SK-N-SH (cell line): ENCODE results near the gene MAP3K6. TPM values are rescaled to one million over a fixed set of nuclear protein-coding genes. Genes with fewer than 3 reads are reported as not detected.

Experiments used
- CTCF ChIA-PET: fragments of 300-600, 350-600 bp; formaldehyde crosslinking; extraction: SDS; loops from one replicate; lab custom pipeline; 2021; lab: Yijun Ruan, JAX
- POLR2A ChIA-PET: fragments of 350-600 bp; sonication (Branson Sonifier 250); formaldehyde crosslinking; extraction: SDS; loops from one replicate; lab custom pipeline; 2020; ENCODE audit warnings: antibody characterized with exemption, inconsistent platforms; lab: Yijun Ruan, JAX
- DNase-seq: peaks from one replicate; pipeline ENCODE4 v3.0.0; 2012
- H2AFZ ChIP-seq: fragments of 200-600 bp; sonication (generic); 2 replicates; pipeline ENCODE4 v1.8.1; 2016; ENCODE audit warnings: antibody characterized with exemption, mild to moderate bottlenecking, low read depth
- H3F3A ChIP-seq: fragments of 200-600 bp; sonication (generic); replicated peaks from 2 replicates; pipeline ENCODE3; 2016; ENCODE audit warnings: antibody characterized with exemption, mild to moderate bottlenecking; ENCODE audit not compliant: insufficient read depth
- H3K27ac ChIP-seq, 2 experiments: fragments of 200-500 bp in 1 of 2; fragments of 200-600 bp in 1 of 2; sonication (Bioruptor generic) in 1 of 2; sonication (generic), shearing (Covaris generic) in 1 of 2; 2 replicates each; pipeline versions ENCODE4 v1.5.1 to v1.6.1; 2014 to 2016; ENCODE audit warnings: low read depth in 2 of 2, inconsistent platforms in 1 of 2, low read length in 1 of 2, mild to moderate bottlenecking in 1 of 2, mixed read lengths in 1 of 2
- H3K27me3 ChIP-seq: fragments of 200-600 bp; sonication (generic), shearing (Covaris generic); 2 replicates; pipeline ENCODE4 v1.6.1; 2016; ENCODE audit warnings: mixed run types; ENCODE audit not compliant: insufficient read depth
- H3K36me3 ChIP-seq, 2 experiments: fragments of 200-500 bp in 1 of 2; fragments of 200-600 bp in 1 of 2; sonication (Bioruptor generic) in 1 of 2; sonication (generic) in 1 of 2; replicated peaks in 1 of 2; 2 replicates each; pipeline versions ENCODE3 to v1.5.1; 2014 to 2016; ENCODE audit warnings: low read length in 1 of 2, mild to moderate bottlenecking in 1 of 2; ENCODE audit not compliant: insufficient read depth in 2 of 2, control insufficient read depth in 1 of 2
- H3K4me1 ChIP-seq, 2 experiments: fragments of 200-500 bp in 1 of 2; fragments of 200-600 bp in 1 of 2; sonication (Bioruptor generic) in 1 of 2; sonication (generic), shearing (Covaris generic) in 1 of 2; 2 replicates each; pipeline versions ENCODE4 v1.5.1 to v1.6.1; 2014 to 2016; ENCODE audit warnings: low read depth in 1 of 2, low read length in 1 of 2, mixed run types in 1 of 2; ENCODE audit not compliant: insufficient read depth in 2 of 2, control insufficient read depth in 1 of 2
- H3K4me2 ChIP-seq: fragments of 200-600 bp; sonication (generic), shearing (Covaris generic); 2 replicates; pipeline ENCODE4 v1.6.1; 2017; ENCODE audit warnings: mixed run types
- H3K4me3 ChIP-seq, 2 experiments: fragments of 200-500 bp in 1 of 2; fragments of 200-600 bp in 1 of 2; sonication (Bioruptor generic) in 1 of 2; sonication (generic), shearing (Covaris generic) in 1 of 2; 2 replicates each; pipeline versions ENCODE4 v1.5.1 to v1.8.1; 2014 to 2016; ENCODE audit warnings: low read depth in 2 of 2, inconsistent platforms in 1 of 2, low read length in 1 of 2, mild to moderate bottlenecking in 1 of 2, mixed read lengths in 1 of 2, moderate library complexity in 1 of 2
- H3K79me2 ChIP-seq: fragments of 200-600 bp; sonication (generic); 2 replicates; pipeline ENCODE4 v1.8.1; 2017; ENCODE audit warnings: mild to moderate bottlenecking; ENCODE audit not compliant: insufficient read depth
- H3K9ac ChIP-seq: fragments of 200-600 bp; sonication (generic); 2 replicates; pipeline ENCODE4 v1.6.1; 2017; ENCODE audit warnings: mixed run types
- H3K9me2 ChIP-seq: fragments of 200-600 bp; sonication (generic); 2 replicates; pipeline ENCODE4 v1.6.1; 2017; ENCODE audit warnings: mixed run types
- H3K9me3 ChIP-seq: fragments of 200-600 bp; sonication (generic); 2 replicates; pipeline ENCODE4 v1.6.1; 2017; ENCODE audit warnings: mixed run types, mild to moderate bottlenecking, moderate library complexity
- H4K20me1 ChIP-seq: fragments of 200-600 bp; sonication (generic); 2 replicates; pipeline ENCODE4 v1.6.1; 2017; ENCODE audit warnings: mild to moderate bottlenecking, mixed run types; ENCODE audit not compliant: insufficient read depth
- CHD2 ChIP-seq: fragments of 150-350 bp; IDR thresholded peaks from 2 replicates; pipeline ENCODE4 v1.6.1; 2018; ENCODE audit warnings: low read length; ENCODE audit not compliant: partially characterized antibody
- ELF1 ChIP-seq: IDR thresholded peaks from 2 replicates; pipeline ENCODE4 v1.4.0; 2012
- FOXJ3 ChIP-seq: sonication (generic); formaldehyde crosslinking; IDR thresholded peaks from 2 replicates; pipeline ENCODE4 v1.5.1; 2020; ENCODE audit warnings: mild to moderate bottlenecking, missing genetic modification reagents
- JUND ChIP-seq: IDR thresholded peaks from 2 replicates; pipeline ENCODE4 v1.4.0; 2012
- NFIC ChIP-seq: IDR thresholded peaks from 2 replicates; pipeline ENCODE4 v1.4.0; 2012; ENCODE audit warnings: borderline replicate concordance
- PBX3 ChIP-seq: IDR thresholded peaks from 2 replicates; pipeline ENCODE4; 2012
- RAD21 ChIP-seq: IDR thresholded peaks from 2 replicates; pipeline ENCODE4 v1.6.1; 2012; ENCODE audit warnings: mild to moderate bottlenecking, low read length
- RCOR1 ChIP-seq: fragments of 150-350 bp; IDR thresholded peaks from 2 replicates; pipeline ENCODE4 v1.6.1; 2017; ENCODE audit warnings: antibody characterized with exemption, low read length
- RXRA ChIP-seq: IDR thresholded peaks from 2 replicates; pipeline ENCODE4 v1.4.0; 2012; ENCODE audit warnings: low read depth, mild to moderate bottlenecking, borderline replicate concordance
- SIN3A ChIP-seq: IDR thresholded peaks from 2 replicates; pipeline ENCODE4 v1.6.1; 2012; ENCODE audit warnings: low read depth, mild to moderate bottlenecking, low read length, moderate library complexity, borderline replicate concordance
- SMC3 ChIP-seq: IDR thresholded peaks from 2 replicates; pipeline ENCODE4 v1.6.1; 2012; ENCODE audit warnings: low read depth, low read length, improper control_type of control experiment
- TCF12 ChIP-seq: IDR thresholded peaks from 2 replicates; pipeline ENCODE4 v1.4.0; 2012
- TEAD4 ChIP-seq: IDR thresholded peaks from 2 replicates; pipeline ENCODE4 v1.4.0; 2012; ENCODE audit warnings: mild to moderate bottlenecking, borderline replicate concordance; ENCODE audit not compliant: insufficient read depth
- ZBTB33 ChIP-seq: IDR thresholded peaks from 2 replicates; pipeline ENCODE4 v1.4.0; 2012; ENCODE audit warnings: low read depth, borderline replicate concordance
- WGBS: methylation state at CpG from one replicate; pipeline ENCODE4 v1.1.6; 2017; ENCODE audit warnings: low lambda C conversion rate; 5-methylcytosine and 5-hydroxymethylcytosine counted together
- polyA plus RNA-seq, 3 experiments: library from polyadenylated mRNA; depleted of rRNA; stranded (reverse); fragments of >200 nt; gene quantifications; 2 replicates each; pipeline ENCODE4 v1.2.3, GENCODE V29; 2012

The MAP3K6 gene
- polyA plus RNA-seq, 1 of the 3 experiments (the other 2 are of a cell fraction), result 17.3 TPM

- Histone ChIP-seq H3K27me3 (no peaks in the 10 kb centered on the region), H3F3A (no peaks in the 10 kb centered on the region), H3K27ac (no peak overlapping the region), H3K4me2 (no peak overlapping the region), H3K9me3 (no peaks in the 10 kb centered on the region), H3K36me3 (peaks cover 2 to 3% of the 10 kb centered on the region in 2 experiments), H3K4me1 (peaks cover 0 to 10% of the 10 kb centered on the region in 2 experiments; a peak in 1 of 4 replicates), H4K20me1 (no peaks in the 10 kb centered on the region), H3K79me2 (no peaks in the 10 kb centered on the region), H3K9me2 (no peaks in the 10 kb centered on the region), H3K4me3 (no peak overlapping the region), H2AFZ (no peak overlapping the region), H3K9ac (no peak overlapping the region)
- POLR2A ChIA-PET, result no interaction called here
- DNase-seq, result no peak
- CTCF ChIA-PET, result interaction anchor here (0.7 to 12.3 kb wide), 8 partner anchors 9 to 52 kb away, joined by 3 to 219 read pairs (median 4); partner anchors contain the start of gene SYTL1
- WGBS, result 94% methylated on average over 59 of the region's 62 CpGs
- TF ChIP-seq PBX3 (no peak), RCOR1 (no peak), ZBTB33 (no peak), RXRA (no peak), CHD2 (no peak), ELF1 (no peak), TCF12 (no peak), SIN3A (no peak), RAD21 (no peak), JUND (no peak), TEAD4 (no peak), SMC3 (no peak), FOXJ3 (CRISPR knock-in tag) (no peak), NFIC (no peak)
Measured at GRCh38 chr1:27350663-27351540, 15.9 kb downstream of the MAP3K6 start.
